ENCODE data around the gene FLII. TPM values are rescaled to one million over a fixed set of nuclear protein-coding genes. Genes with fewer than 3 reads are reported as not detected.
A peak's percentile ranks its signal among the peaks of the same experiment; 100 is the strongest.

FLII gene
- total and polyA plus RNA-seq, 4 experiments from 2014 or later, result 113 to 344 (median 268) TPM

- Mint-ChIP-seq H3K4me3 (no peak overlapping the region), H3K27me3 (no peaks in the 10 kb centered on the region), H3K4me1 (peaks cover 0 to 4% (median 0%) of the 10 kb centered on the region in 4 donors), H3K27ac (peak overlapping the region in 1 of 7 donors; percentile 47), H3K36me3 (peaks cover 2 to 55% of the 10 kb centered on the region in 2 donors), H3K9me3 (peaks cover 0 to 2% (median 0%) of the 10 kb centered on the region in 8 donors)
- ChIA-PET CTCF (ENCODE audit: partially characterized antibody) (no interaction called here), POLR2A (ENCODE audit: partially characterized antibody) (no interaction called here)
- peaks cover 6% of the 10 kb centered on the region for H3K36me3 ChIP-seq (ENCODE audit: insufficient read depth, low read length)
- no peak for DNase-seq
- H3K9me3 ChIP-seq (ENCODE audit: control insufficient read depth in 1 of 2, low read length in 2 of 2), result no peaks in the 10 kb centered on the region
- no peak overlapping the region for H3K4me3 ChIP-seq (ENCODE audit: low read length in 2 of 2)
- H3K27ac ChIP-seq (ENCODE audit: low read depth, low read length), result no peak overlapping the region
- no peaks in the 10 kb centered on the region for H3K27me3 ChIP-seq (ENCODE audit: insufficient read depth, low read length)
- no peaks in the 10 kb centered on the region for H3K4me1 ChIP-seq (ENCODE audit: insufficient read depth, low read length)
- intact Hi-C loops (cut with micrococcal nuclease), result no loop called here
Observed at GRCh38 chr17:18240449-18240848, 18.1 kb downstream of the FLII start.

DNA sequence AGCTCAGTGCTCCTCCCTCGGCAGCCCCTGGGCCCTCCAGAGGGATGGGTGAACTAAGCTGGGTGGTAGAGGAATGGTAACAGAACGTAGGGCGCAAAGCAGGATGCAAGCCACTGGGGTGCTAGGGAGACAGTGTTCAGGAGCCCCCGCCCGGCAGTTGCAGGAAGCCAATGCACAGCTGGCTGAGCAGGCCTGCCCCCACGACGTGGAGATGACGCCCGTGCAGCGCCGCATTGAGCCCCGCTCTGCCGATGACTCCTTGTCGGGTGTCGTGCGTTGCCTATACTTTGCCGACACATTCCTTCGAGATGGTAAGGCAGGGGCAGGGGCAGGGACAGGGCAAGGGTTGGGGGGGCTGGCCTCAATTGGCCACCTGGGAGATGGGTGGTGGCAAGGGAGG, 20.2 kb downstream of the FLII start:
- no peak overlapping the region for H3K27ac Mint-ChIP-seq
- Histone ChIP-seq H3K27ac (ENCODE audit: low read depth, low read length) (no peak overlapping the region), H3K4me3 (ENCODE audit: low read length in 2 of 2) (no peak overlapping the region), H3K9me3 (ENCODE audit: control insufficient read depth in 1 of 2, low read length in 2 of 2) (no peaks in the 10 kb centered on the region), H3K36me3 (ENCODE audit: insufficient read depth, low read length) (peaks cover 9% of the 10 kb centered on the region), H3K4me1 (ENCODE audit: insufficient read depth, low read length) (no peaks in the 10 kb centered on the region), H3K27me3 (ENCODE audit: insufficient read depth, low read length) (no peaks in the 10 kb centered on the region)
- intact Hi-C loops (cut with micrococcal nuclease), result no loop called here
- no peaks in the 10 kb centered on the region for H3K27me3 Mint-ChIP-seq
- H3K4me1 Mint-ChIP-seq, result peaks cover 0 to 4% (median 0%) of the 10 kb centered on the region in 4 donors
- H3K9me3 Mint-ChIP-seq, result peaks cover 0 to 2% (median 0%) of the 10 kb centered on the region in 8 donors
- ChIA-PET CTCF (ENCODE audit: partially characterized antibody) (no interaction called here), POLR2A (ENCODE audit: partially characterized antibody) (no interaction called here)
- peaks cover 0 to 57% of the 10 kb centered on the region in 2 donors for H3K36me3 Mint-ChIP-seq
- no peak overlapping the region for H3K4me3 Mint-ChIP-seq
- DNase-seq, result no peak

DNA sequence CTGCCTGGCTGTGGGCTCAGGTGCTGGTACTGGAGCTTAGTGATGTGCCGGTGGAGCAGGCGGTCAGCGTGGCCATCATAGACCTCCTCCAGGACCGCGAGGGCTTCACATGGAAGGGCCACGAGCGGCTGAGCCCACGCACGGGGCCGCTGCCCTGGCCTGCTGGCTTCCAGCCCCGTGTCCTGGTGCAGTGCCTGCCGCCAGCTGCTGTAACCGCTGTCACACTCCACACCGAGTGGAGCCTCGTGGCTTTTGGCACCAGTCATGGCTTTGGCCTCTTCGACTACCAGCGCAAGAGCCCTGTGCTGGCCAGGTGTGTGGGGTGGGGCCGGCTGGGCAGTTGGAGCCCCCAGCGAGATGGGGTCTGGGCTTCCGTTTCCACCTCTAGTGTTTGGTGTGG, 21.1 kb downstream of the FLII start:
- H3K9me3 Mint-ChIP-seq, result peaks cover 0 to 2% (median 0%) of the 10 kb centered on the region in 8 donors
- no peak overlapping the region for H3K27ac ChIP-seq (ENCODE audit: low read depth, low read length)
- H3K27me3 Mint-ChIP-seq, result no peaks in the 10 kb centered on the region
- DNase-seq, result no peak
- no peaks in the 10 kb centered on the region for H3K4me1 ChIP-seq (ENCODE audit: insufficient read depth, low read length)
- ChIA-PET CTCF (ENCODE audit: partially characterized antibody) (no interaction called here), POLR2A (ENCODE audit: partially characterized antibody) (no interaction called here)
- H3K4me3 ChIP-seq (ENCODE audit: low read length in 2 of 2), result no peak overlapping the region
- no peak overlapping the region for H3K27ac Mint-ChIP-seq
- H3K9me3 ChIP-seq (ENCODE audit: control insufficient read depth in 1 of 2, low read length in 2 of 2), result no peaks in the 10 kb centered on the region
- intact Hi-C loops (cut with micrococcal nuclease), result no loop called here
- H3K27me3 ChIP-seq (ENCODE audit: insufficient read depth, low read length), result no peaks in the 10 kb centered on the region
- peaks cover 12% of the 10 kb centered on the region for H3K36me3 ChIP-seq (ENCODE audit: insufficient read depth, low read length)
- H3K4me1 Mint-ChIP-seq, result peaks cover 0 to 4% (median 0%) of the 10 kb centered on the region in 4 donors
- H3K4me3 Mint-ChIP-seq, result no peak overlapping the region
- peaks cover 0 to 53% of the 10 kb centered on the region in 2 donors for H3K36me3 Mint-ChIP-seq

DNA sequence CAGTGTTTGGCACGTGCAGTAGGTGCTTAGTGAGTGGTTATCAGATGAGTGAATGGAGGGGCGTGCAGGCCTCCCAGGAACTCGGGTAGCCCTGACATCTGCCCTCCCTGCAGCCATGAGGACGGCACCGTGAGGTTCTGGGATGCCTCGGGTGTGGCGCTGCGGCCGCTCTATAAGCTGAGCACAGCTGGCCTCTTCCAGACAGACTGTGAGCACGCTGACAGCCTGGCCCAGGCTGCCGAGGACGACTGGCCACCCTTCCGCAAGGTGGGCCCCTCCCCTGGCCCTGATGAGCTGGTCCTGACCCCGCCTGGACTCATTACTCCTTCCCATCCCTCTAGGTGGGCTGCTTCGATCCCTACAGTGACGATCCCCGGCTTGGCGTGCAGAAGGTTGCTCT, 22.0 kb downstream of the FLII start:
- Histone ChIP-seq H3K9me3 (ENCODE audit: control insufficient read depth in 1 of 2, low read length in 2 of 2) (no peaks in the 10 kb centered on the region), H3K4me1 (ENCODE audit: insufficient read depth, low read length) (no peaks in the 10 kb centered on the region), H3K27me3 (ENCODE audit: insufficient read depth, low read length) (no peaks in the 10 kb centered on the region), H3K36me3 (ENCODE audit: insufficient read depth, low read length) (peaks cover 12% of the 10 kb centered on the region), H3K27ac (ENCODE audit: low read depth, low read length) (no peak overlapping the region), H3K4me3 (ENCODE audit: low read length in 2 of 2) (no peak overlapping the region)
- Mint-ChIP-seq H3K36me3 (peaks cover 0 to 51% of the 10 kb centered on the region in 2 donors), H3K9me3 (peaks cover 0 to 2% (median 0%) of the 10 kb centered on the region in 8 donors), H3K27me3 (no peaks in the 10 kb centered on the region), H3K4me1 (peaks cover 0 to 4% (median 0%) of the 10 kb centered on the region in 4 donors), H3K27ac (peak overlapping the region in 1 of 7 donors; percentile 59), H3K4me3 (no peak overlapping the region)
- POLR2A ChIA-PET (ENCODE audit: partially characterized antibody), result no interaction called here
- intact Hi-C loops (cut with micrococcal nuclease), result no loop called here
- DNase-seq, result no peak
- CTCF ChIA-PET (ENCODE audit: partially characterized antibody), result no interaction called here

DNA sequence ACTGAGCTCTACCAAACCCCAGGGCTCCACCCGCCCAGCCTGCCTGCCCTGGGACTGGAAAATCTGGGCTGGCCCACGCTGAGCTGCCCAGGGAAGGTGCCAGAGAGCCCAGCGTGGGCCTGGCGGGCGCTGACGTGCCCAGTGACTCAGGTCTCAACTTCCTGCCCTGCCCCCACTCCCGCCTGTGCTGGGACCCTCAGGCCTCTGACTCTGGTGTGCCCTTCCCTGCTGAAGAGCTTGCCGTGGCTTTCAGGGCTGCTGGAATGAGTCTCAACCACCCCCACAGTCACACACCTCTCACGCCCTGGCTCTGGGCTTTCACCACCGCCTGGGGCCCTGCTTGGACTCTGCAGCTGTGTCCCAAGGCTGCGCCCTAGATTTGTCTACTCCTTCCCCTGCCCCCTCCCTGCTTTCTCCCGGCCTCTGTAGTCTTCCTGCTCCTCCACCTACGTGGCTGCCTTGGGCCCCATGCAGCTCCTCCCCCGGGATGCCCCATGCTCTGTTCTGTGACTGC, 22.7 kb downstream of the FLII start:
- Histone ChIP-seq H3K9me3 (ENCODE audit: control insufficient read depth in 1 of 2, low read length in 2 of 2) (no peaks in the 10 kb centered on the region), H3K36me3 (ENCODE audit: insufficient read depth, low read length) (peaks cover 12% of the 10 kb centered on the region), H3K27me3 (ENCODE audit: insufficient read depth, low read length) (no peaks in the 10 kb centered on the region), H3K4me3 (ENCODE audit: low read length in 2 of 2) (no peak overlapping the region), H3K4me1 (ENCODE audit: insufficient read depth, low read length) (no peaks in the 10 kb centered on the region), H3K27ac (ENCODE audit: low read depth, low read length) (no peak overlapping the region)
- intact Hi-C loops (cut with micrococcal nuclease), result no loop called here
- peaks cover 0 to 4% (median 0%) of the 10 kb centered on the region in 4 donors for H3K4me1 Mint-ChIP-seq
- H3K36me3 Mint-ChIP-seq, result peaks cover 0 to 47% of the 10 kb centered on the region in 2 donors
- DNase-seq, result peak in 1 of 5 donors; percentile 5
- peaks cover 0 to 2% (median 0%) of the 10 kb centered on the region in 8 donors for H3K9me3 Mint-ChIP-seq
- peak overlapping the region in 2 of 7 donors; percentile 46 to 80 for H3K27ac Mint-ChIP-seq
- ChIA-PET POLR2A (ENCODE audit: partially characterized antibody) (no interaction called here), CTCF (ENCODE audit: partially characterized antibody) (no interaction called here)
- H3K4me3 Mint-ChIP-seq, result no peak overlapping the region
- H3K27me3 Mint-ChIP-seq, result no peaks in the 10 kb centered on the region

DNA sequence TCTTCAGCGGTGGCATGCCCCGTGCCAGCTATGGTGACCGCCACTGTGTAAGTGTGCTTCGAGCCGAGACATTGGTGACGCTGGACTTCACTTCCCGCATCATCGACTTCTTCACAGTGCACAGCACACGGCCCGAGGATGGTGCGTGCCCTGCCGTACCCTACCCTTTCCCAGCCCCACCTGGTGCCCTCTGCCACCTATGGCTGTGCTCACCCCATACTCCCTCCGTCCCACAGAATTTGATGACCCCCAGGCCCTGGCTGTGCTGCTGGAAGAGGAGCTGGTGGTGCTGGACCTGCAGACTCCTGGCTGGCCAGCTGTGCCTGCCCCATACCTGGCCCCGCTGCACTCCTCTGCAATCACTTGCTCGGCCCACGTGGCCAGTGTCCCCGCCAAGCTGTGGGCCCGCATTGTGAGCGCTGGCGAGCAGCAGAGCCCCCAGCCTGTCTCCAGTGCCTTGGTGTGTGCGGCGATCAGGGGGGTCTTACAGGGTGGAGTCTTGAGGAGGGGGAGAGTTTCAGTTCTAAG, 23.6 kb downstream of the FLII start:
- intact Hi-C loops (cut with micrococcal nuclease), result no loop called here
- H3K27me3 Mint-ChIP-seq, result no peaks in the 10 kb centered on the region
- no peak overlapping the region for H3K4me3 Mint-ChIP-seq
- Histone ChIP-seq H3K4me1 (ENCODE audit: insufficient read depth, low read length) (no peaks in the 10 kb centered on the region), H3K9me3 (ENCODE audit: control insufficient read depth in 1 of 2, low read length in 2 of 2) (no peaks in the 10 kb centered on the region), H3K27me3 (ENCODE audit: insufficient read depth, low read length) (no peaks in the 10 kb centered on the region), H3K27ac (ENCODE audit: low read depth, low read length) (no peak overlapping the region), H3K4me3 (ENCODE audit: low read length in 2 of 2) (no peak overlapping the region), H3K36me3 (ENCODE audit: insufficient read depth, low read length) (peaks cover 12% of the 10 kb centered on the region)
- peaks cover 0 to 4% (median 0%) of the 10 kb centered on the region in 4 donors for H3K4me1 Mint-ChIP-seq
- DNase-seq, result peak in 1 of 5 donors; percentile 9
- CTCF ChIA-PET (ENCODE audit: partially characterized antibody), result no interaction called here
- peaks cover 0 to 2% (median 0%) of the 10 kb centered on the region in 8 donors for H3K9me3 Mint-ChIP-seq
- H3K27ac Mint-ChIP-seq, result peak overlapping the region in 1 of 7 donors; percentile 50
- POLR2A ChIA-PET (ENCODE audit: partially characterized antibody), result interaction anchor here (1.0 kb wide), 1 partner anchor 10 kb away, joined by 3 read pairs; the partner anchor contains the start of gene LLGL1
- peaks cover 0 to 43% of the 10 kb centered on the region in 2 donors for H3K36me3 Mint-ChIP-seq

DNA sequence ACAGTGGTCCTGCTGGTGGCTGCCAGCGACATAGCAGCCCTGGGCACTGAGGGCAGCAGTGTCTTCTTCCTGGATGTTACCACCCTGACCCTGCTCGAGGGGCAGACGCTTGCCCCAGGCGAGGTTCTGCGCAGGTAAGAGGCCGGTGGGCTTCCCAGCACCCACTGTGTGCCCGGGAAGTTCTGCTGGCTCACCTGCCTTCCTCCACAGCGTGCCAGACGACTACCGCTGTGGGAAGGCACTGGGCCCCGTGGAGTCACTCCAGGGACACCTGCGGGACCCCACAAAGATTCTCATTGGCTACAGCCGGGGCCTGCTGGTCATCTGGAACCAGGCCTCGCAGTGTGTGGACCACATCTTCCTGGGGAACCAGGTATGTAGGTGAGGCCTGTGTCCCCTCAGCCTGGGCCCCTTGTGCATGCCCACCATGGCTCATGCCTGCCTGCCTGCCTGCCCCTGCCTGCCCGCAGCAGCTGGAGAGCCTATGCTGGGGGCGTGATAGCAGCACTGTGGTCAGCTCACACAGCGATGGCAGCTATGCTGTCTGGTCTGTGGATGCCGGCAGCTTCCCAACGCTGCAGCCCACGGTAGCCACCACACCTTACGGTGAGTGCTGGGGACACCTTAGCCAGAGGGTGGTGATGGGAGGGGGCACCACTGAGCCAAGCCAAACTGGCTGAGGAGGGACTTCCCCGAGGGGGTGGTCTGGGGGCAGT, 24.6 kb downstream of the FLII start:
- Mint-ChIP-seq H3K4me3 (no peak overlapping the region), H3K9me3 (peaks cover 0 to 2% (median 0%) of the 10 kb centered on the region in 8 donors), H3K4me1 (peaks cover 0 to 4% (median under 1%) of the 10 kb centered on the region in 4 donors), H3K27ac (no peak overlapping the region), H3K27me3 (no peaks in the 10 kb centered on the region), H3K36me3 (peaks cover 0 to 35% of the 10 kb centered on the region in 2 donors)
- POLR2A ChIA-PET (ENCODE audit: partially characterized antibody), result interaction anchor here (1.0 kb wide), 1 partner anchor 9 kb away, joined by 3 read pairs; the partner anchor contains the start of gene LLGL1
- CTCF ChIA-PET (ENCODE audit: partially characterized antibody), result no interaction called here
- Histone ChIP-seq H3K27ac (ENCODE audit: low read depth, low read length) (no peak overlapping the region), H3K9me3 (ENCODE audit: control insufficient read depth in 1 of 2, low read length in 2 of 2) (no peaks in the 10 kb centered on the region), H3K4me3 (ENCODE audit: low read length in 2 of 2) (no peak overlapping the region), H3K27me3 (ENCODE audit: insufficient read depth, low read length) (no peaks in the 10 kb centered on the region), H3K4me1 (ENCODE audit: insufficient read depth, low read length) (no peaks in the 10 kb centered on the region), H3K36me3 (ENCODE audit: insufficient read depth, low read length) (peaks cover 12% of the 10 kb centered on the region)
- DNase-seq, result peak in 1 of 5 donors; percentile 2
- intact Hi-C loops (cut with micrococcal nuclease), result no loop called here

Data from CD4-positive, alpha-beta memory T cell (primary cell).